H1 (cell line): ENCODE data around the gene HK1. TPM values are rescaled to one million over a fixed set of nuclear protein-coding genes. Genes with fewer than 3 reads are reported as not detected.

Experiments used
- CTCF ChIA-PET: fragments of 300-600 bp; sonication (Branson Sonifier 250); formaldehyde crosslinking; loops from one replicate; lab custom pipeline; 2021; ENCODE audit not compliant: partially characterized antibody; lab: Charles Lee
- POLR2A ChIA-PET: fragments of 300-600 bp; sonication (Branson Sonifier 250); formaldehyde crosslinking; loops from one replicate; lab custom pipeline; 2021; ENCODE audit warnings: inconsistent platforms; ENCODE audit not compliant: partially characterized antibody; lab: Charles Lee
- DNase-seq, 2 experiments: peaks; one replicate each; pipeline versions ENCODE4 v3.0.0 to v3.0.0-alpha.2; 2010 to 2022; ENCODE audit warnings: low spot score in 2 of 2, low read depth in 1 of 2, mixed read lengths in 1 of 2
- FAIRE-seq: peaks from 2 replicates; lab custom pipeline; 2011; peaks lifted over from hg19 to GRCh38; lab: Jason Lieb, UNC
- H2AFZ ChIP-seq: 2 replicates; pipeline ENCODE4 v1.8.1; 2012; ENCODE audit warnings: low read length, inconsistent platforms
- H2AK5ac ChIP-seq: 2 replicates; pipeline ENCODE4 v1.6.1; 2013; ENCODE audit warnings: low read depth, low read length
- H2BK120ac ChIP-seq: replicated peaks from 2 replicates; pipeline ENCODE3; 2013; ENCODE audit warnings: low read depth, low read length, inconsistent platforms
- H2BK12ac ChIP-seq: 2 replicates; pipeline ENCODE4 v1.6.1; 2013; ENCODE audit warnings: low read depth, low read length
- H2BK15ac ChIP-seq: 2 replicates; pipeline ENCODE4 v1.6.1; 2013; ENCODE audit warnings: low read length
- H2BK20ac ChIP-seq: 2 replicates; pipeline ENCODE4 v1.6.1; 2013; ENCODE audit warnings: low read length
- H2BK5ac ChIP-seq: 2 replicates; pipeline ENCODE4 v1.6.1; 2013; ENCODE audit warnings: low read depth, low read length
- H3K14ac ChIP-seq: 2 replicates; pipeline ENCODE4 v1.6.1; 2013; ENCODE audit warnings: inconsistent platforms; ENCODE audit not compliant: insufficient read length
- H3K18ac ChIP-seq: 2 replicates; pipeline ENCODE4 v1.6.1; 2013; ENCODE audit warnings: low read length; ENCODE audit errors: extremely low read depth
- H3K23ac ChIP-seq: 2 replicates; pipeline ENCODE4 v1.6.1; 2013; ENCODE audit warnings: inconsistent platforms; ENCODE audit not compliant: insufficient read length
- H3K23me2 ChIP-seq: 2 replicates; pipeline ENCODE4 v1.6.1; 2013; ENCODE audit warnings: low read depth, low read length
- H3K27ac ChIP-seq: 2 replicates; pipeline ENCODE4 v1.6.1; 2011; ENCODE audit warnings: low read depth, low read length, inconsistent platforms
- H3K27me3 ChIP-seq, 4 experiments: replicated peaks in 1 of 4; 1 replicate in 1 of 4; 2 replicates in 3 of 4; pipeline versions ENCODE4 v1.6.1 to v1.8.1; 2011 to 2013; ENCODE audit warnings: low read length in 3 of 4, mild to moderate bottlenecking in 3 of 4, inconsistent platforms in 2 of 4, mixed read lengths in 2 of 4, moderate library complexity in 1 of 4; ENCODE audit not compliant: control insufficient read depth in 3 of 4, insufficient read depth in 3 of 4; ENCODE audit errors: extremely low read depth in 1 of 4
- H3K36me3 ChIP-seq, 4 experiments: 2 replicates each; pipeline versions ENCODE4 v1.6.1 to v1.8.1; 2011 to 2013; ENCODE audit warnings: mild to moderate bottlenecking in 4 of 4, low read length in 3 of 4, moderate library complexity in 2 of 4, control low read depth in 1 of 4, inconsistent platforms in 1 of 4; ENCODE audit not compliant: insufficient read depth in 4 of 4, control insufficient read depth in 2 of 4
- H3K4ac ChIP-seq: replicated peaks from 2 replicates; pipeline ENCODE3; 2013; ENCODE audit warnings: low read length, low read depth, mixed read lengths, inconsistent platforms; ENCODE audit not compliant: insufficient read length
- H3K4me1 ChIP-seq, 4 experiments: replicated peaks in 1 of 4; 1 replicate in 1 of 4; 2 replicates in 3 of 4; pipeline versions ENCODE4 v1.6.1 to v1.8.1; 2011 to 2013; ENCODE audit warnings: low read length in 3 of 4, inconsistent platforms in 2 of 4, mixed read lengths in 1 of 4; ENCODE audit not compliant: insufficient read depth in 4 of 4, control insufficient read depth in 3 of 4
- H3K4me2 ChIP-seq, 2 experiments: 2 replicates each; pipeline versions ENCODE4 v1.6.1 to v1.8.1; 2011 to 2013; ENCODE audit warnings: low read depth in 2 of 2, low read length in 2 of 2, control low read depth in 1 of 2, inconsistent platforms in 1 of 2, mild to moderate bottlenecking in 1 of 2; ENCODE audit not compliant: insufficient read depth in 1 of 2
- H3K4me3 ChIP-seq, 4 experiments: fragments of 200-600, 300-600 bp in 1 of 4; sonication (generic), shearing (Covaris generic), sonication (Bioruptor Twin) in 1 of 4; 2 replicates each; pipeline versions ENCODE4 v1.5.1 to v1.8.1; 2011 to 2016; ENCODE audit warnings: low read length in 4 of 4, low read depth in 3 of 4, control low read depth in 2 of 4, inconsistent platforms in 2 of 4, mild to moderate bottlenecking in 2 of 4, mixed read lengths in 1 of 4, moderate library complexity in 1 of 4; ENCODE audit not compliant: insufficient read depth in 2 of 4; ENCODE audit errors: extremely low read depth in 1 of 4
- H3K56ac ChIP-seq: replicated peaks from 2 replicates; pipeline ENCODE3; 2013; ENCODE audit warnings: low read depth, mild to moderate bottlenecking, mixed read lengths, low read length, inconsistent platforms; ENCODE audit not compliant: insufficient read length
- H3K79me1 ChIP-seq: 2 replicates; pipeline ENCODE4 v1.6.1; 2013; ENCODE audit warnings: low read depth, low read length, control low read depth
- H3K79me2 ChIP-seq, 2 experiments: 2 replicates each; pipeline versions ENCODE4 v1.6.1 to v1.8.1; 2012 to 2013; ENCODE audit warnings: low read length in 2 of 2, mild to moderate bottlenecking in 2 of 2, inconsistent platforms in 1 of 2; ENCODE audit not compliant: insufficient read depth in 2 of 2, control insufficient read depth in 1 of 2
- H3K9ac ChIP-seq, 4 experiments: replicated peaks in 1 of 4; 1 replicate in 1 of 4; 2 replicates in 3 of 4; pipeline versions ENCODE4 v1.6.1 to v1.8.1; 2011 to 2013; ENCODE audit warnings: low read depth in 3 of 4, low read length in 3 of 4, control low read depth in 2 of 4, mild to moderate bottlenecking in 2 of 4, moderate library complexity in 2 of 4, inconsistent platforms in 1 of 4; ENCODE audit errors: extremely low read depth in 1 of 4
- H3K9me3 ChIP-seq, 2 experiments: 2 replicates each; pipeline versions ENCODE4 v1.6.1 to v1.8.1; 2012 to 2013; ENCODE audit warnings: mild to moderate bottlenecking in 2 of 2, moderate library complexity in 2 of 2, control low read depth in 1 of 2, inconsistent platforms in 1 of 2, low read depth in 1 of 2, low read length in 1 of 2, mixed read lengths in 1 of 2; ENCODE audit not compliant: insufficient read depth in 2 of 2
- H4K20me1 ChIP-seq, 2 experiments: replicated peaks in 1 of 2; 2 replicates each; pipeline versions ENCODE3 to v1.8.1; 2011 to 2013; ENCODE audit warnings: inconsistent platforms in 2 of 2, low read length in 2 of 2, mild to moderate bottlenecking in 1 of 2; ENCODE audit not compliant: insufficient read depth in 2 of 2, control insufficient read depth in 1 of 2
- H4K5ac ChIP-seq: 2 replicates; pipeline ENCODE4 v1.6.1; 2013; ENCODE audit warnings: low read length, low read depth, mixed read lengths, inconsistent platforms; ENCODE audit not compliant: insufficient read length
- H4K8ac ChIP-seq: 2 replicates; pipeline ENCODE4 v1.8.0; 2013; ENCODE audit warnings: mild to moderate bottlenecking, moderate library complexity, low read length, inconsistent platforms; ENCODE audit not compliant: insufficient read depth; ENCODE audit errors: extremely low read depth
- H4K91ac ChIP-seq: replicated peaks from 2 replicates; pipeline ENCODE3; 2013; ENCODE audit warnings: low read length, mixed read lengths, inconsistent platforms; ENCODE audit not compliant: insufficient read length
- ASH2L ChIP-seq: fragments of 200-600, 300-600 bp; sonication (generic); IDR thresholded peaks from one replicate; pipeline ENCODE4 v1.7.1; 2017; ENCODE audit warnings: low read length
- CTCF ChIP-seq, 3 experiments: IDR thresholded peaks; 1 replicate in 2 of 3; 2 replicates in 1 of 3; pipeline versions ENCODE4 v1.5.1 to v1.6.1; 2011; ENCODE audit warnings: low read length in 3 of 3, mild to moderate bottlenecking in 3 of 3, inconsistent platforms in 2 of 3, low read depth in 1 of 3, moderate library complexity in 1 of 3; ENCODE audit not compliant: insufficient read depth in 1 of 3; ENCODE audit errors: control extremely low read depth in 1 of 3
- GABPA ChIP-seq: IDR thresholded peaks from 2 replicates; pipeline ENCODE4 v1.6.1; 2011; ENCODE audit warnings: mild to moderate bottlenecking, low read length, moderate library complexity, borderline replicate concordance; ENCODE audit not compliant: insufficient read depth
- KDM1A ChIP-seq: fragments of 200-600, 300-600 bp; sonication (generic); IDR thresholded peaks from 2 replicates; pipeline ENCODE4 v1.7.1; 2016; ENCODE audit warnings: mild to moderate bottlenecking, low read length, borderline replicate concordance
- POLR2AphosphoS5 ChIP-seq: IDR thresholded peaks from 2 replicates; pipeline ENCODE4 v1.6.1; 2011; ENCODE audit warnings: low read depth, low read length
- RAD21 ChIP-seq, 2 experiments: IDR thresholded peaks in 1 of 2; conservative IDR thresholded peaks in 1 of 2; 2 replicates each; pipeline ENCODE4 v1.6.1; 2011; ENCODE audit warnings: low read depth in 2 of 2, low read length in 2 of 2, improper control_type of control experiment in 1 of 2, inconsistent platforms in 1 of 2, mild to moderate bottlenecking in 1 of 2, moderate library complexity in 1 of 2
- SP2 ChIP-seq: IDR thresholded peaks from 2 replicates; pipeline ENCODE4 v1.6.1; 2012; ENCODE audit warnings: mild to moderate bottlenecking, low read length, inconsistent platforms
- WGBS, 2 experiments: shearing (Covaris generic) in 1 of 2; methylation state at CpG; one replicate each; pipeline versions ENCODE4 v1.1.6 to v1.1.7; 2013 to 2015; ENCODE audit warnings: low lambda C conversion rate in 2 of 2, mixed read lengths in 2 of 2, inconsistent platforms in 1 of 2, low coverage in 1 of 2, missing lambda C conversion rate in 1 of 2; ENCODE audit not compliant: insufficient replicate concordance in 2 of 2, insufficient coverage in 1 of 2, insufficient read length in 1 of 2; ENCODE audit errors: extremely low coverage in 1 of 2, missing lambda C conversion rate in 1 of 2; 5-methylcytosine and 5-hydroxymethylcytosine counted together
- polyA plus RNA-seq, 7 experiments: library from polyadenylated mRNA; depleted of rRNA in 3 of 7; stranded (reverse) in 5 of 7; unstranded in 2 of 7; fragments of >200 nt in 5 of 7; fragments of 200-250 nt in 2 of 7; gene quantifications; 1 replicate in 5 of 7; 2 replicates in 1 of 7; 4 replicates in 1 of 7; pipeline versions ENCODE4 v1.2.1 to v1.2.3, GENCODE V29; 2011 to 2013; ENCODE audit warnings: missing spikeins in 2 of 7, mixed read lengths in 2 of 7
- total RNA-seq: library from RNA; stranded (reverse); fragmentation: NEBNext Ultra II Directional; extraction: Animal tissue kit (Norgen Biotek cat#: 25700); gene quantifications from 2 replicates; pipeline ENCODE4 v1.2.1, GENCODE V29; 2021

Gene HK1
- total and polyA plus RNA-seq, 2 of the 8 experiments (the other 6 are each of a cell fraction or from before 2014, with no cell fraction given): 55.8 to 247 TPM

DNA sequence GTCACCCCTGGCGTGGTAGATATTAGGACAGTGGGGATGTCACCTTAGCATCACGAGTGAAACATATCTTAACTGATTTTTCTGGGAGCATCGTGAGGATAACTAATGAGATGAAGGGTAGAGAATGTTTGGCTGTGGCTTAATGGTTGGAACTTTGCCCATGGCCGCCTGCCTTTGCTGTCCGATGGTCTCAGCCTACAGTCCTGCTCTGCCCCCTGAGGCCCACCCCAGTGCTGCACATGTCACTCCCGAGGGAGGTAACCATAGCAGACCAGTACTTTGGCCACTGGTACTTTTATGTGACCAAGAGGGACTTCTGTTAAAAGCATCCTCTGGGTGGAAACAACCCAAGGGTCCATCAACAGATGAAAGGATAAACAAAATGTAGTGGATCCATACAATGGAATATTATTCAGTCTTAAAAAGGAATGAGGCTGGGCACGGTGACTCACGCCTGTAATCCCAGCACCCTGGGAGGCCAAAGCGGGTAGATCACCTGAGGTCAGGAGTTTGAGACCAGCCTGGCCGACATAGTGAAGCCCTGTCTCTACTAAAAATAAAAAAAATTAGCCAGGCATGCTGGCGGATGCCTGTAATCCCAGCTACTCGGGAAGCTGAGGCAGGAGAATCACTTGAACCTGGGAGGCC, 80.0 kb downstream of the HK1 start:
- peaks cover 6% of the 10 kb centered on the region for H3K79me1 ChIP-seq
- peaks cover 3 to 6% of the 10 kb centered on the region in 2 experiments for H4K20me1 ChIP-seq
- H3K4me3 ChIP-seq: no peak overlapping the region
- no peaks in the 10 kb centered on the region for H3K23me2 ChIP-seq
- H4K5ac ChIP-seq: no peak overlapping the region
- H2BK120ac ChIP-seq: no peak overlapping the region
- FAIRE-seq (no peak), DNase-seq (no peak)
- H3K79me2 ChIP-seq: peaks cover 0 to 56% of the 10 kb centered on the region in 2 experiments; a peak in 2 of 4 replicates
- H2BK12ac ChIP-seq: no peak overlapping the region
- no peak overlapping the region for H2AK5ac ChIP-seq
- H3K4ac ChIP-seq: no peak overlapping the region
- H2BK5ac ChIP-seq: no peak overlapping the region
- no peak overlapping the region for H3K14ac ChIP-seq
- no peak overlapping the region for H3K9ac ChIP-seq
- peaks cover 2 to 9% (median 8%) of the 10 kb centered on the region in 4 experiments; a peak in 4 of 8 replicates for H3K36me3 ChIP-seq
- TF ChIP-seq SP2: no peak
- no peak for TF ChIP-seq ASH2L
- TF ChIP-seq POLR2AphosphoS5: no peak
- peak; percentile 52 to 62 for TF ChIP-seq RAD21 (IDR thresholded peaks at IDR 0.05 in 1 of 2, conservative IDR thresholded peaks at IDR 0.05 in 1 of 2; ENCODE audit: low read depth in 2 of 2, low read length in 2 of 2)
- TF ChIP-seq GABPA: no peak
- TF ChIP-seq KDM1A: no peak
- peak; percentile 33 to 36 (median 36) for TF ChIP-seq CTCF (IDR thresholded peaks at IDR 0.05; ENCODE audit: control extremely low read depth in 1 of 3, insufficient read depth in 1 of 3, low read depth in 1 of 3, low read length in 3 of 3)
- ChIA-PET CTCF (interaction anchor here (0.7 to 5.1 kb wide), 11 partner anchors 9 to 120 kb away, joined by 3 to 24 read pairs (median 5); no protein-coding TSS in a partner anchor), POLR2A (no interaction called here)
- H4K8ac ChIP-seq: no peak overlapping the region; the same call in 1 of the 2 replicates
- no peaks in the 10 kb centered on the region for H3K9me3 ChIP-seq
- WGBS, 2 experiments: 92% methylated on average over 12 of the region's 12 CpGs; no CpG with 5 or more reads in 1 of the 2 experiments
- H2BK15ac ChIP-seq: no peak overlapping the region
- H2AFZ ChIP-seq: no peak overlapping the region
- H3K27me3 ChIP-seq: no peaks in the 10 kb centered on the region
- no peak overlapping the region for H3K23ac ChIP-seq
- H2BK20ac ChIP-seq: no peak overlapping the region
- no peak overlapping the region for H3K27ac ChIP-seq
- H3K56ac ChIP-seq: no peak overlapping the region
- H3K4me1 ChIP-seq: peaks cover 2 to 12% (median 6%) of the 10 kb centered on the region in 4 experiments; a peak in 5 of 7 replicates
- no peak overlapping the region for H3K18ac ChIP-seq
- no peak overlapping the region for H3K4me2 ChIP-seq
- no peak overlapping the region for H4K91ac ChIP-seq
